MM.1S (cell line): Measurements from ENCODE around the gene LRRC3B.

Experiments used
- CTCF ChIP-seq: fragments of 300-600 bp; sonication (generic); IDR thresholded peaks from 2 replicates; pipeline ENCODE4 v1.5.1; 2016; ENCODE audit warnings: antibody characterized with exemption, low read length, mixed read lengths
- EZH2phosphoT487 ChIP-seq: fragments of 300-600 bp; sonication (generic); IDR thresholded peaks from 2 replicates; pipeline ENCODE4 v1.6.1; 2018; ENCODE audit warnings: antibody characterized with exemption, low read length

GRCh38 chr3:26668171-26668570 lies 45.6 kb downstream of the LRRC3B start:
- TF ChIP-seq EZH2phosphoT487 (no peak), CTCF (no peak)
